COR-L47 (cell line): ENCODE measurements around the gene TGFB3.
A peak's percentile ranks its signal among the peaks of the same experiment; 100 is the strongest.
"Not testable (repeated sequence)": the region's sequence is repeated elsewhere in the genome, so short reads cannot be mapped to it uniquely, and the experiment has no call there.

ENCODE experiments used
- DNase-seq: peaks from one replicate; lab custom pipeline; 2025; lab: John Stamatoyannopoulos, UW

The TGFB3 gene

DNA sequence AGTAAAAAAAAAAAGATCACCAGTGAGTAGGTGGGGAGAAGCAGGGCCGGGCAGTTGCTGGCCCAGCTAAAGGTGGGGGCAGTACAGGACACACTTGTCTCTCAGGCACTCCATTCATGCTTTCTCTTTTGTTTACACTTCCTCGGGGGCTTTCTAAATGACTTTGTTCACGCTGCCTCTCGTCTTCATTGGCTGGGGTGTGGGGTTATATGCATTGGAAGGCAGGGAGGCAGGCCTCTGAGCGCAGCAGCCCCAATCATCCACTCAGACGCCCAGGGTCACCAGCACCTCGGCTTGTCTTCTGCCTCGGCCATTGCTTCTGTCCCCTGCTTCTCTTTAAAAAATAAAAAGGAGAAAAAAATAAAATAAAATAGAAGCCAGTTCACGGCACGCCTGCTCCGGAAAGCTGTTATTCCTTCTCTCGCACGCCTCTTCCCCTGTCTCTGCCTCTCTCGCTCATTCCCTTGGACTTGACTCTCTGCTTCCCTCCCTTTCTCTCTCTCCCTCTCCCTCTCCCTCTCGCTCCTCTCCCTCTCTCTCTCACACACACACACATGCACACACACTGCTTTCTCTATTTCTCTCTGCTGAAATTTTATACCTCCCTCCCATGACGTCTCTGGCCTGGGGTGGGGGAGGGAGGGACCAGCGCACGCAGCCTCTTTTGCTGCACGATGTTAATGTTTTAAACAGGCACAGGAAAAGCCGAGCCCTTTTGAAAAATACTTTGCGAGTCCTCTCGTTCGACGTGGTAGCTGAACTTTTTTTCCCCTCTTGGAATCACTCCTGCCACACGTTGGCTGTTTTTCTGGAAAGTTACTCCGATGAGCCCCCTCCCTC, at the start of gene TGFB3:
TSS of gene TGFB3 (minus strand) at position 570 of the 840 bp plus-strand sequence. CDS start 1,102 bp downstream, outside the sequence.
- DNase-seq: peak; percentile 52

DNA sequence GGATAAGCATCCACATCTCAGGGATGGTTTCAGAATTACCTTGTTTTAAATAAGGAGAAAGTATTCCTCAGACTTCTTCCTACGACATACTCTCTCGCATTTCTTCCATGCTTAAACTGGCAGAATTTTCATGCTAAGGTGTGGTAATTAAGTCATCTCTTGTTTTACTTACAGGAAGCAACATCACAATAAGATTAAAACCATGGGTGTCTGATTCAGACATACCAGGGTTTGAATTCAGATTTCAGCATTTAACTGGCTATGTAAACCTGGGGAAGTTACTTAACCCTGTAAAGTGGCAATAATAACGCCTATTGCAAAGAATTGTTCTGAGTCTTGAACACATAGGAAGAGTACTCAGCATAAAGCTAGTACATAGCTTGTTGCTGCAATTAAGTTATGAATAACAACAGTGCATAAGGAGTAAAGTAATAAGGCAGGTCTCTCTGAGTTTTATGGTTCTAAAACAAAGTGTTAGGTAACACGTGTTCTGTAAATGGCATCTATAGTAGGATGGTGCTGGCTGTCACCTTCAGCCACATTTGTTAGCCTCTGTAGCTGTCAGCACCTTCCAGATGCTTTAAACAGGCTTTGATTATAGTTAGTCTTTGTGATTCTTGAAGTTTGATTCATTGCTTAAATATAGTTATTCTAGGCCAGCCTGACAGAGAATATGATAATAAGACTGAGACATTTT, 42.6 kb upstream of the TGFB3 start:
- DNase-seq: no peak

DNA sequence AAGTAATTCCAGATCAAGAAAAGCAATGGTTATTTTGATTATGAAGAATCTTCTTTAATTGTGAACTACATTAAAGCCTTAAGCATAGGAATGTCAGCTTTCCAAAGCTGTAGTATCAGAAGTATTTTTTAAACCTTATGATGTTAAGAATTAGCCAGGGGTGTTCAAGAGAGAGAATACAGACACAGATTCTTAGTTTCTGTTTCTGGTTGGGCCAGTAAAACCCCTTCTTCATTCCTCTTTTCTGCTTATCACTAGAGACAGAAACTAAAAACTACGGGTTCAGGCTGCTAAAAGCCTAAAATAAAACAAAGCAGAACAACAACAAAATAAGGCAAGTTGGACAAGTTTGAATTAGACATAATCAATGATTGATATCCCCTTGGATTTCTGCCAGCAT, 42.0 kb upstream of the TGFB3 start:
- no peak for DNase-seq

DNA sequence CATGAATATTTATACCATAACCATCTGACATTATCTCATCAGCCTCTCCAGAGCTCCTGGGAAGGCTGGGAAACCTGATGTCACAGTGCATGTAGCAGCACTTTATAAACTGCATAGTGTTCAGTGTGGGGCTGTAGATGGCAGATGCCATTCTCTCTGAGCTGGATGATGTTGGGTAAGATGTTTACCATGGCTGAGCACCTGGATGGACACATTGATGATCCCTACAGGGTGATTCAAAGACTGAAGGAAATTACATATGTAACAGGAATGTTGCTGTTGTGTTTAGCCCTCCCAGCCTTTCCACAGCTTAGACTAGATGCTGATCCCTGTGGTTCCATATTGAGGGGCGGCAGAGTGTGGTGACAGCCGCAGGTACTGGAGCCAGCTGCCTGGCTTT, 41.2 kb upstream of the TGFB3 start:
- DNase-seq: no peak

DNA sequence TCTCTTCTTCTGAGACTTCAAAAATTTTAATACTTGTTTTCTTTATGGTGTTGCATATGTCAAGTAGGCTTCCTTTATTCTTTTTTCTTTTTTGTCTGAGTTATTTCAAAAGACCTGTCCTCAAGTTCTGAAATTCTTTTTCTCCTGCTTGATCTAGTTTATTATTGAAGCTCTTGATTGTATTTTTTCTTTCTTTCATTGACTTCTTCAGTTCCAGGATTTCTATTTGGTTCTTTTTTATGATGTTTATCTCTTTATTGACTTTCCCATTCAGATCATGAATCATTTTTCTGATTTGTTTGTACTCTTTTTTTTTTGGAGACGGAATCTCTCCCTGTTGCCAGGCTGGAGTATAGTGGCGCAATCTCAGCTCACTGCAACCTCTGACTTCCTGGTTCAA, 37.9 kb upstream of the TGFB3 start:
- no peak for DNase-seq

DNA sequence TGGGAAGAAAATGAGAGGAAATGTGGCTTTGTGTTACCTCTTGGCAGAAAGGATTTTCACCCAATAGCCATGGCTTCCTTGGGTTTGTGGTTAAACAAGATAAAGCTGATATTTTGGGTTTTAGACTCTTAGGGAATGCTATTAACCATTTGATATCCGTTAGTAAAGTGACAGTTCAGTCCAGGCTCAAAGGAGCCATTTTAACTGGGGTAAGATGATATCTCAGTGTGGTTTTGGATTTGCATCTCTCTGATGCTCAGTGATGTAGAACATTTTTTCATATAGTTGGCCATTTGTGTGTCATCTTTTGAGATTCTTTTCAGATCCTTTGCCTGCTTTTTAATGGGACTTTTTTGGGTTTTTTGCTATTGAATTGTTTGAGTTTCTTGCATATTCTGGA, 33.9 kb upstream of the TGFB3 start:
- no peak for DNase-seq

DNA sequence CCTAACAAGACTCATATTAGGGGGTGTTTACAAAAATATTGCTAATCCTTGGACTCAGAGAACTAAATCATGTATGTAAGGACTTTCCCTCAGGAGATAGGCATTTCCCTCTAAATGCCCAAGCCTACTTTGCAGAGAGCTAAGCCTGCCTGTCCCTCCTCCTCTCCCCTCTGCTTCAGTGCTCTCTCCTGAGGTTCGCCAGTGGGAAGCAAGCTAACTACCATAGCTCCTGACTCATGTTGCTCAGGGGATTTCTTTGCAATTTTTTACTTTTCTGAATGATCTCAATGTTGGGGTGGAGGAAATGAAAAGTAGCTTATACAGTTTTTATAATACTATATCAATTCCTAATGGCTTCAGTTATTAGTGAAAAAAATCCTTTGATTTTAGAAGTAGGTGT, 33.4 kb upstream of the TGFB3 start:
- DNase-seq: no peak

DNA sequence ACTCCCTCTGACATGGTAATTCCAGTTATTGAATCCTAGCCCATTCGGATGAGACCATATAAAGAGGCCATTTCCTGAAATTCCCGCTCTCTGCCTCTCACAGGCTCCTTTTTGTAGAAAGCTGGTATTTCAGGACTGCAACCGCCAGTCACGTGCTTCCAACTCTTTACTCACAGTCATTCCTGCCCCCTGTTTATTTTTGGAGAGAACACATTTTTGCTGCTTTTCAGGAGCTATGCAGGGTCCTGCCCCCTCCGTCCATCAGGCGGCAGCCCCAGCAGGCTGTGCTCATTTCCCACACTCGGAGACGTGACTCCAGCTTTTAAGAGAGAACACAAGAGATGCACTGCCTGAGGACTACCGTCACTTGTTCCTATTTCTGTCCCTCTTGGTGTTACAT, 30.6 kb upstream of the TGFB3 start:
- DNase-seq: no peak

DNA sequence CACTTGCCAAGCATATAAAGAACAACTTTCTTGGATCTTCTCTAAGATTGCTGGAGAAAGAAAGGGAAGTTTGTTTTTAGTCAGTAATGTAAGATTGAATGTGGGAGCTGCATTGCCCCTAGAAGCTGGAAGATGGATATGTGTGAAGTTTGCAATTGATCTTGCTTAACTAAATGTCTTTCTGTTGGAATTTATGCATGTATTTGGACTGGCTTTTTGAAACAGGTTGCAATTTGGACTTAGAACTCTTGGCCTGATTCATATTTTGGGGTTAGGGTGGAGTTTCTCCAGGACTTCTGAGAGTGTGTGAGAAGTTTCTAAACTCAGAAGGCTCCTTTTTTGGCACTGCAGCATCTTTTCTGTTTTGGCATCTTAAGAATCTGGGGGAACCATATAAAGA, 30.1 kb upstream of the TGFB3 start:
- DNase-seq: no peak

DNA sequence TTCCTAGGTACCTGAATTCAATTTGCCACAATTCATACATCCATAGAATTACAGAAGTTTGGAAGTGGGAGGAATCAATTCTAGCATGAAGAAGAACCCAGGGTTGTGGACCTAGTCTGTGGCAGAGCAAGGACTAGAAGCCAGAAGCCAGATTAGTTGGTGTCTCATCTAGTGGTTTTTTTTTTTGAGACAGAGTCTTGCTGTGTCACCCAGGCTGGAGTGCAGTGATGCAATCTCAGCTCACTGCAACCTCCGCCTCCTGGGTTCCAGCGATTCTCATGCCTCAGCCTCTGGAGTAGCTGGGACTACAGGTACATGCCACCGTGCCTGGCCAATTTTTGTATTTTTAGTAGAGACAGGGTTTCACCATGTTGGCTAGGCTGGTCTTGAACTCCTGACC, 27.8 kb upstream of the TGFB3 start:
- DNase-seq: not testable (repeated sequence)

DNA sequence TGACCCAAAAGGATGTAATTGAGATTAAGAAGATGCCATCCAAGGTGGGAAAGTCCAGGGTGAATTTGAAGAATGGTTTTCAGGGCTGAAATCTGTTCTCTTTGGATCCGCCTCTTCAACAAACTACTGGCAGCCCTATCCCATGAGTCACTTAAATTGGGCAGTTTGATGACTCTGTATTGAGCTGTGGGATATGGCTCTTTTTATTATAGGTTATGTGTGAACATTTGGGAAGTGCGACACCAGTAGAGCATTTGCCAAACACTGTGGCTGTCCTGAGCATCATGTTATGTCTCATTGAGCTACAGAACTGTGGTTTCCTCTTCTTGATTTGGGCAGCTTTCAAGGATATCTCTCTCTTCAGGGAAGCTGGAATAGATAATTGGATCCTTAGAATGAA, 26.1 kb upstream of the TGFB3 start:
- DNase-seq: no peak

DNA sequence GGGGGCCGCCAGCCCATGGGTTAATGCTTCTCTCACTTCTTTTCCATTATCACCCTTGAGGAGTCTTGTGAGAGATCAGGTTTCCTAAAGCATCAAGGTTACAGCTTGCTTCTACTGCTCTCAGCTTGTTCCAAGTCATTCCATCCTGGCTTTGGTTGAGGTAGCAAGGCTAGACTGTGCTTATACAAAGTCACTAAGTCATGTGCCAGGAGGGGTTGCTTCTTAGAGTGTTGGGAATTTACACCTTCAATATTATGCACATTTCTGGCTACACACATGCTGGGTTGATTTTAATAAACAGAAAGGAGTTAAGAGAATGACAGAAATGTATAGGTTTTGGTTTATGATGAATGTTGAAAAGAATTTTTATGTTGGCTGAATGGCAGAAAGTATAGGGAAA, 25.6 kb upstream of the TGFB3 start:
- no peak for DNase-seq

DNA sequence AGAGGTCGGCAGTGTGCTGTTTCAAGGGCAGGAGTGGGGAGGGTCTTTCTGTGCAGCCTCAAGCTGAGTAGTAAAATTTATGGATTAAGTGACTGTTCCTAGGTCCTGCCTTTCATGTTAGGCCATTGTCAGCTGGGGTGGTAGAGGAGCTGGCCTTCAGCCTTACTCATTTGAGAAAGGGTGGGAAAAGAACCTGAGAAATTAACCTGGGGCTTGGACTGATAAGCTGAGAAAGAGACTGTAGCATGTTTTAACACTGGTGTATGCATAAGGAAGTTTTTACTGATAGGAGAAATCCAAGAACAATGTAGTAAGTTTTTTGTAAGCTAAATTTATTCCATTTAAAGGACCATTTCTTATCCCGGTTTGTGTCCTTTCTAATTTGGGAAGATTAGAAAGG, 24.5 kb upstream of the TGFB3 start:
- DNase-seq: no peak

DNA sequence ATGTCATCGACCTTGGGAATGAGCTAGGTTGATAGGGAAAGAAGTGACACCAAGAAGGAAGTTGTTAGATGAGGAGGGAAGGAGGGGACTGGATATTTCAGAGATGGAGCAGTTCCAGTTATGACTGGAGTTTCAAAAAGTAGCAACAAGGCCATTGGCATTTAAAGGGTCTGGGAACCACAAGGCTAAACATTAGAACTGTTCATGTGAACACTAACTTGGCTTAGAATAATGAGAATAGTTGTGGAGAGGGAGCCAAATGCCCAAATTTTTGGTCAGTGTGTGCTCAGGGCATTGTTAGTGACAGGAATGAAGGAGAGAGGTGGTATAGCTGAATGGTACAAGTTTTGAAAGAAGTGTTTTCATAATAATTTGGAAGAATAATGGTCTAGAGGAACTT, 20.6 kb upstream of the TGFB3 start:
- no peak for DNase-seq

DNA sequence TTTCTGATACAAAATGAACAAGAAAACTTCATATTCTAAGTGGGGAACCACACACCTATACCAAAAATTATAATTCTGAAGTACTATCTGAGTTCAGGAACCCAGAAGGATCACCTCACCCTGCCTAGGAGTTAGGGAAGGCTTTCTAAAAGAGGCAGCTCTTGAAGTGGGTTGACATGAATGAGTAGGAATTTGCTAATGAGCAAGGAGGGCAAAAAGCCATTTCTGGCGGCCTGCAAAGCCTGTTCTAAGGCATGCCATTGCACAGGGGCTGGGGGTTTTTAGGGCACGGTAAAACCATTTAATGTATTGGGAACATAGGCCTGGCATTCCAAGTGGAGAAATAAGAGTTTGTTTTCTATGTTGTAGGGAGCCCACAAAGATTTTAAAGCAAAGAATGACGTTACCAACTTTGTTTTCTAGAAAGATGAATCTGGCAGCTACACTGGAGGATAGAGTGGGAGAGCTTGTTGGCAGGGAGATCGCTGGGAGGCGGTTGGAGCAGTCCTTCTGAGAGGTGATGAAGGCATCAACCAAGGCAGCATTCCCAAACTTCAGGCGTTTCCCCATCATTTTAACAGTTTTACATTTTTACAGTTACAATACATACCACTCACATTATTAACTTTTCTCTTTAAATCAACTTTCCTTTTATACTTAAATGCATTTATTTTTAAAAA, 17.9 kb upstream of the TGFB3 start:
- no peak for DNase-seq

DNA sequence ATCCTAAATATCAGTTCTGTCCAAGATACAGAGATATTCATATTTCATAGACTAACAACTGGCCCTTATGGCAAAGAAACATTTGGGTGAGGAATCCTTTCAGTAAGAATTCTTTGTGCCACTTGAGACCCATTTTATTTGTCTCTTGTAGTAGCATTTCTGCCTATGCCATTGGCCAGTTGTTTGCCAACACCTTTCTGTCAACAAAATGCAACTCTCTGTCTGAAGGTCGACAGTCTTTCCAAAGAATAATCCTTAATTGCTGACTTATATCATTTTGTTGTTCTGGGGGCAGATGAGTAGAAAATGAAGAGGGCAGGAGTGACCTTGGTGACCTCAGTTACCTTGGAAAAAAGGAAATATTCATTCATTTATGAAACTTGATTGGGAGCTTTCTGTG, 14.7 kb upstream of the TGFB3 start:
- no peak for DNase-seq

DNA sequence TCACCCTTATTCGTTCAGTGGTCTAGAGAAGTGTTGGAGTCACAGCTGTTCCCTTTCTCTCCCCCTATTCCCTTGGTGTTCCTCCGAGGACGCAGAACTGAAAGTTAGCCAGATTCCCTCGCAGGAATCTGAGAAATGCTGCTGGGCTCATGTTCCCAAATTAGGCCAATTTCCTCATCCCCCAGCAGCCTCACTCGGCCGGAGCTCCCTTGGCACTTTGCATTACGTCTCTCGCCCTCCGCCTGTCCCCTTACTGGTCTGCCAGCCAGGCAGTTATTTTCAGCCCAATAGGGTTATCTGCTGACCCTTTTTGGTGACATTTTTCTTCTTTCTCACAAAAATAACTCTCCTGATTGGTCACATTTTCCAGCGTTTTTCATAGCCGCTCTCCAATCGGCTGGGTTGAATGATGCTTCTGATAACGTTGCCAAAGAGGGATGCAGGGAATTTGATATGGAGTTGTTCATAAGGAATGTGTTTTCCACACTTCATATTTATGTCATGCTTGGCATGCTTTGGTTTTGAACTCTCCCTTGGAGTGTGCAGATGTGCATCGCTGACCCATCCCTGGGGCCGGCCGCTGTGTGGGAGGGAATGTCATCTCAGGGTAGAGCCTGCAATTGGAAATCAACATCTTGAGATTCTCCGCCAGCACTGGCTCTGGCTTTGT, 13.7 kb upstream of the TGFB3 start:
- DNase-seq: no peak

DNA sequence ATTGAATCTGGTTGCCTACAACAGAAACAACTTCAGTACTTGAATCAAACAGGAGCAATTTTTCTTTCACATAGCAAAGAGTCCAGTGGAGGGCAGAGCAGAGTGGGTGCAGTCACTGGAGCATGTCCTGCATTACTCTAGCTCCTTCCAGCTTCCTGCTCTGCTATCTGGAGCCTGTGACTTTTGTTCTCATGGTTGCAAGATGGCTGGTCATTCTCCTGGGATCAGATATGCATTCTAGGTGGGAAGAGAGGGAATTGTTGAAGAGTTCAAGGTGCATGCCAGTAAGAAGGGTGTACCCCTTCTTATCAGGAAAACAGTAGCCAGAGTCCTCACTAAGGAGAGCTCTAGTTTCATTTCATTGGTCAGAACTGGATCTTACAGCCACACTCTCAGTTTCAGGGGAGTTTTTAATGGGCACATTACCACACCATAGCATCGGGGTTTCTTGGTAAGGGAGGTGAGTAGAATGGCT, 11.8 kb upstream of the TGFB3 start:
- no peak for DNase-seq

DNA sequence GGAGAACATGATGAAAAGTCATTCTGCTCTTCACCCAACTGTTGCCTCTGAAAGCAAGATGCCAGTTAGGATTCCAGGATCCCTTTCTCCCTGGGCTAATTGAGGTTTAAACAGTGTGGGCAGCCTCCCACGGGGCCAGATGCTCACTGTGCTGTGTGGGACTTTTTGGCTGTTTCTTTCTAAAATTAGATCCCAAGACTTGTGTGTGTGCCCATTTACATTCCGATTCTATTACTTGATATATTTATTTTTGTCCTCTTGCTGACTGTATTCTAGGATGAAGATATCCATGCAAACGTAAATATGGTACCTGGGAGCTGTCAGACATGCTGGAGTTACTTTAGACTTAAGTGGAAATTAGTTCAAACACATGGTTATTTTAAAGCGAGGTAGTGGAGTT, 10.0 kb upstream of the TGFB3 start:
- DNase-seq: no peak

DNA sequence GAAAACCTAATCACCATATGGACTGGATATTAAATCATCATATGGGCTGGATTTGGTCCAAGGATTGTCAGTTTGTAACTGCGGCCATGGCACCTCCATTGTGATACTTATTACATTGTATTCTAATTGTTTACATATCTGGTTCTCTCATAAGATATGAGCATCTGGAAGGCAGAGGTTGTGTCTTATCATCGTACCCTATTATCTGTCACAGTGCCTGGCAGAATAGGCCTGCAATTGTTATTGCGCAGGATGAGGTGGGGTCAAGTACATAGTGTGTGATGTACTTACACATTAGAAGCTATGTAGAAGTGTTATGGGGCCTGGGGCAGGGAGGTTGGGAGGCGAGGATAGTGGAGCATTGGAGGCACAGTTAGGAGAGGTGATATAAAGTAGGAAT, 8.5 kb upstream of the TGFB3 start:
- no peak for DNase-seq

DNA sequence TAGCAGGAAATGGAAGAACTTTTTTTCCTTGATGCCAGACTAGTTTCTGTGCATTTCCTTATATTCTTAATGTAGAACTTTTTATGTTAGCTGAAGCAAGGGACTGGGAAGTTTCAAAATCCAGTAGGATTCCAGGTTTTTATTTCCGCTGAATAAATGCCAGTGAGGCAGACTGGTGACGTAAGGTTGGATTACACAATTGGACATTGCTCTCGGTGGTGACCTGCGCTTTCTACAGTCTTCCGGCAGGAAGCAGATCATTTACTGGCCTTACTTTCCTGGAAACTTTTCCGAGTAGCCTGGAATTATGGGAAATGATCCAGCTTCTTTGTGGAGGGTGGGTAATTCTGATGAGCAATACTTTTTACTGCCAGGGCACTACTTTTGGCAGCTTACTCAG, 7.3 kb upstream of the TGFB3 start:
- DNase-seq: no peak

DNA sequence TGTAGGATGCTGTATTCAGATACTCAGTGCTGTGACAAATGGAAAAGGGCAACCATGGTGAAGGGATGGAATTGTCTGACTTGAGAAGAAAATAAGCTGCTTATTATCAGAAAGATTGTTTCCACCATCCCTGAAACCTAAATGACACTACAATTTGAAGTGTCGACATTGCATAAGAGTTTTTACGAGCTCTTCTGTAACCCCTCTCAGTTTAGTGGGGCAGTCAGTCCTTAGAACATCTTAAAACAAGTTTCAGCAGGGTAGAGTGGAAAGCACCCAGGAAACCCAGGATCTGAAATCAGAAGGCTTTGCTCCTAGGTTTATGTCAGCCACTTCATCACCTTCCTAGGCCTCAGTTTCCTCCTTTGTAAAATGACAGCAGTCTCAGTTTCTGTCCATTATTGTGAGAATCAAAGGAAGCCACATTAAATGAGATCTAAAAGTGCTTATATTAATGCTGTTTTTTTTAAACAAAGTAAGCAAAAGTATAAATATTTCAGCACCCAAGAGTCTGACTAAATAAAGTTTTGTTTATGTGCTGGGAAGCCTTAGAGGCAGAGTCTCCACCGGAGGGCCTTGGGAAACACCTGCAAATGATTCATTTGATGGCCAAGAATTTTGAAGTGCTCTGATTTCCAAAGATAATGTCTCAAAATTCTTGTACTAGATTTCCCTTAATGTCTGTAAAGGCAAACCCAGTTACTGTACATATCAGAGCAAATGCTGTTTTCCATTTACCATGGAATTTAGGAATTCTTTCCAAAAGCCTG, 5.6 kb upstream of the TGFB3 start:
- no peak for DNase-seq
